Right ventricle myocardium superior (tissue), 1 donor: ENCODE results near the gene SLC25A48. TPM values are rescaled to one million over a fixed set of nuclear protein-coding genes. Genes with fewer than 3 reads are reported as not detected.
"Not testable (repeated sequence)": the region's sequence is repeated elsewhere in the genome, so short reads cannot be mapped to it uniquely, and the experiment has no call there.

Source experiments
- ATAC-seq: fragments of 200-7000 bp; cut with Tn5 transposase; one replicate; pipeline ENCODE4 v1.9.1; 2020; ENCODE audit warnings: mild to moderate bottlenecking; ENCODE audit not compliant: poor library complexity
- DNase-seq: peaks from one replicate; pipeline ENCODE4 v3.0.0-alpha.2; 2020
- intact Hi-C: fragments of 100-400 bp; cut with DNase I; formaldehyde crosslinking; loops from one replicate; pipeline ENCODE4 v1.11.2; 2022
- total RNA-seq: library from RNA; stranded (reverse); fragmentation: NEBNext Ultra II Directional; extraction: Animal tissue kit (Norgen Biotek cat#: 25700); gene quantifications from one replicate; pipeline ENCODE4 v1.2.1, GENCODE V29; 2021
- donor health status: DM: no; HTN: yes; CAD: no; lungs with severe emphysema.

The SLC25A48 gene
- total RNA-seq, 1 donor from 2014 or later: not detected

DNA sequence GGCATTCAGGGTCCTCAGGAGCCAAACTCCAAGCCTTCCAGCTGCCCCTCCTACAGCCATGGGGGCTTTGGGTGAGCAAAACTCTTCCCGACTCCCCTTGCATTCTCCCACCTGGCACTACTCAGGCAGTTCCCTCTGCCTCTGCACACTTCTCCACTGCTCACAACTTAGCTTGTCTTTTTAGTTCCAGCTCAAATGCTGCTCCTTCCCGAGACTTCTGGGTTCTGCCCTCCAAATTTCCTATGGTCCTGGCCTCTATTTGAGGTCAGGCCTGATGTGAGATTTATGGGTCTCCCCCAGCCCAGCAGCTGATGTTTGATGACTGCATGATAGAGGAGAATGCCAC is 5.7 kb upstream of the SLC25A48 start:
- intact Hi-C loops: no loop called here
- ATAC-seq (no peak), DNase-seq (no peak)

DNA sequence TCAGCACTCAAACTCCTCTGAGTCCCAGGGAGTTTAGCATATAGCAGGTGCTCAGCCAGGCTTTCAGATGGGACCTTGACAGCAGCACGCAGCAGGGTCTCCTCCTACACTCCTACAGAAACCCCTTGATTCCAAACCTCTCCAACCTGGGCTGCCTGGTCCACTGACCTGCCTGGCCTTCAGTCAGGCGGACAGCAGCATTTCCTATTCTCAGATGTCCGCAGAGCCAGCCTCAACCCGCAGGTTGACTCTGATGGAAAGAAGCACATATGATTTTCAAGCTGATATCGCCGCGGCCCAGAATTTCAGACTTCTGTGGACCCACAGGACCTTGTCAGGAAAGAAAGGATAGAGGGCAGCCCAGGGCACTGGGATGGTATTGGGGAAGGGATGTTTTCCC is 5.3 kb upstream of the SLC25A48 start:
- no peak for ATAC-seq
- peak; percentile 23 for DNase-seq
- intact Hi-C loops: no loop called here

DNA sequence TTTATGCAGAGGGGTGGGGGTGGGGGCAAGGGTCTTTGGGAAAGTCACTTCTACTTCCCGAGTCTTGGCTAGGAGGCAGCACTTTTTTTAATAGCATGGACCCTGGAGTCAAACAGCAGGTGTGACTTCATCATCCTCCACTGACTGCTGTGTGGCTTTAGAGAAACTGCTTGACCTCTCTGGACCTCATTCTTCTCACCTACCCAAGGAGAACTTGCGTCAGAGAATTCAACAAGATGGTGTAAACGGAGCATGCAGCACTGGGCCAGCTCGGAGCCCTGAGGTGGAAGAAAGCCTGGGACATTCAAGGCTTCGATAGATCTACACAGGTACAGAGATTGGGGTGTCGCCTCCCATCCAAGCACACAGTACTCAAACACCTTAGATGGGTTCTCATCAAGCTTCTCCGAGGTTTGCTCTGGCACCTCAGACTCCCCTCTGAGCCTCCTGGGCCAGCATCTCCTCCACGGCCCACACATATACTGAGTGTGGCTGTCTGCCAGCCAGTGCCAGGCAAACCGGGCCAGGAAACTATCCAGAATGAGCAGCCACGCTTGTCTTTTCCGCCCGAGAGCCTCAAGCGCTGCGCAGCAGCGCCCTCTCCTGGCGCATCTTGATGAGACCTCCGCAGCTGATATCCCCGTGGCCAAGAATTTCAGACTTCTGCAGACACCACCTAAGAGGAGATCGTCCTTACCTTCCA is 4.6 kb upstream of the SLC25A48 start:
- ATAC-seq: peak; percentile 66
- intact Hi-C loops: loop anchor here (5.0 to 10.0 kb wide), 2 partner anchors 263 to 365 kb away; no protein-coding TSS in a partner anchor
- DNase-seq: peak; percentile 78

- DNase-seq (no peak), ATAC-seq (no peak)
- intact Hi-C loops: loop anchor here (5.0 to 10.0 kb wide), 2 partner anchors 263 to 366 kb away; no protein-coding TSS in a partner anchor
Observed at GRCh38 chr5:135830384-135830700, 4.1 kb upstream of the SLC25A48 start.

GRCh38 chr5:135830876-135831275 is 3.6 kb upstream of the SLC25A48 start:
- DNase-seq (no peak), ATAC-seq (no peak)
- intact Hi-C loops: loop anchor here (5.0 to 10.0 kb wide), 2 partner anchors 264 to 366 kb away; no protein-coding TSS in a partner anchor

DNA sequence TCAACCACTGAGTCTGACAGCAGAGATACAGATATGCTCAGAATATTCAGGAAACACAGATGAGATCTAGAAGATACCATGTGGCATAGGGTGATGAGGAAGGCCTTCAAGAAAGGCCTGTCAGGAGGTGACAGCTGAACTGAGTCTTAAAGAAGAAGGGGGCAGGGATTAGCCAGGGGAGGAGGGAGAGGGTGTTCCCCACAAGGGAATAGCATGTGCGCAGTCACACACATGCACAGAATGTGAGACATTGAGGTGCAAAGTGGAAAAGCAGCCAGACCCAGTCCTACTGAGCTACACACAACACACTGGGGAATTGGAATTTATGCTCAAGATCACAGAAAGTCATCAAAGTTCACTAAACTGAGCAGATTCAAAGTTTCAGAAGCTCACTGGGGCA is 3.0 kb upstream of the SLC25A48 start:
- ATAC-seq (no peak), DNase-seq (no peak)
- intact Hi-C loops: loop anchor here (5.0 to 10.0 kb wide), 2 partner anchors 264 to 367 kb away; no protein-coding TSS in a partner anchor

- no peak for ATAC-seq
- peak; percentile 22 for DNase-seq
- intact Hi-C loops: loop anchor here (5.0 to 10.0 kb wide), 2 partner anchors 265 to 367 kb away; no protein-coding TSS in a partner anchor
Observed at GRCh38 chr5:135831851-135832555, 2.5 kb upstream of the SLC25A48 start.

DNA sequence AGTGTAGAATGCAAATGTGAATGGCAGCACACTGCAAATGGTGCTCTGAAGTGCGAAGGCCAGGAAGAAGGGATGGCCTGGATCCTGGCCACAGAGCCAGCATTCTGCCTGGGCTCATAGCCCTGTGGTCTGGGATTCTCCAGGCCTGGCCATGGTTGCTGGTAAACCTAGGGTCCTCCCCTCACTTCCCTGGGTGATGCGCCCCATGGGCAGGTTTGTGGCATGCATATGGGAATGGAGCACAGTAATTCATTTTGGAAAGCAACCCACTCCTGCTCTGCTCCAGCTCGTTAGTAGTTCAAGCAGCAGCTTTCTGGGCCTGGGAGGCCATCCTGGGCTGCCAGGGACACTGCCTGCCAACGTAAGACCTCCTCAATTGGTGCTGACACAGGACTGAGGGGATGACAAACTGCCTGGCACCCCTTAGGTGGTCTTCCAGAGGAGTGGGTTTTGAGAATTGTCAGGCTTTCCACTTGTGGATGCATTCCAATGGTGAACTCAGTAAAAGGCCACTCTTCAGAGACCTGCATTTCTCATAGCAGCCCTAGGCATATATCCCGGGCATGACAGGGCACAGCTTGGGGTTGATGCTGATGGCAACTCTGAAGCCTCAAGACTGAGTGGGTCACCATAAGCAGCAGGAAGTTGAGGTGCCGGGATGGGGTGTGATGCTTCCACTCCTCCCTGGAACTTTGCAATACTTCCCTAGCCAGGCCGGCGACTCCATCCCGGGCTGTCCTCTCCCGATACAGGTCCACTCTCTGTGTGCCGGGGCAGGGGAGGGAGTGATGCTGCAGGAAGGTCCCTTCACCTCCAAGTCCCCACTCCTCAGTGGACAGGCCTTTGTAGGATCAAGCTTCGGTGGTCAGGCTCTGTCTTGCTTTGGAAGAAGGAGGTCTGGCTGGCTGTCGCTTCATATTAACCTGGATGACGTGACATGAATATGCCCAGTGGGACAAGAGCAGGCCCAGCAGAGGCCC is 1.2 kb upstream of the SLC25A48 start:
- no peak for ATAC-seq
- peak; percentile 29 for DNase-seq
- intact Hi-C loops: loop anchor here (5.0 to 10.0 kb wide), 2 partner anchors 266 to 368 kb away; no protein-coding TSS in a partner anchor

GRCh38 chr5:135833961-135834638 is 363 bp upstream of the SLC25A48 start:
- ATAC-seq (no peak), DNase-seq (peak; percentile 11)
- intact Hi-C loops: loop anchor here (5.0 to 10.0 kb wide), 2 partner anchors 267 to 369 kb away; no protein-coding TSS in a partner anchor

GRCh38 chr5:135835766-135836165 is 1.3 kb downstream of the SLC25A48 start:
- intact Hi-C loops: loop anchor here (10.0 kb wide), 1 partner anchor 371 kb away; no protein-coding TSS in a partner anchor
- DNase-seq: no peak
- ATAC-seq: no peak

DNA sequence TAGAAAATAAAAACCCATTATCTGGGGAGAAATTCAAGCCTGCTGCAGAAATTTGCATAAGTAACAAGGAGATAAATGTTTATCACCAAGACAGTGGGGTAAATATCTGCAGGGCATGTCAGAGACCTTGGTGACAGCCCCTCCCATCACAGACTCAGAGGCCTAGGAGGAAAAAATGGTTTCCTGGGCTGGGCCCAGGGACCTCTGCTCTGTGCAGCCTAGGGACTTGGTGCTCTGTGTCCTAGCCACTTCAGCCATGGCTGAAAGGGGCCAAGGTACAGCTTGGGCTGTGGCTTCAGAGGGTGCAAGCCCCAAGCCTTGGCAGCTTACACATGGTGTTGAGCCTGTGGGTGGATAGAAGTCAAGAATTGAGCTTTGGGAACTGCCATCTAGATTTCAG is 3.9 kb downstream of the SLC25A48 start:
- not testable (repeated sequence) for DNase-seq, ATAC-seq
- intact Hi-C loops: loop anchor here (10.0 kb wide), 1 partner anchor 374 kb away; no protein-coding TSS in a partner anchor

- DNase-seq (no peak), ATAC-seq (no peak)
- intact Hi-C loops: loop anchor here (10.0 kb wide), 1 partner anchor 375 kb away; no protein-coding TSS in a partner anchor
Observed at GRCh38 chr5:135839566-135839965, 5.1 kb downstream of the SLC25A48 start.

- no peak for ATAC-seq
- intact Hi-C loops: no loop called here
- DNase-seq: no peak
Observed at GRCh38 chr5:135840959-135841358, 6.5 kb downstream of the SLC25A48 start.

DNA sequence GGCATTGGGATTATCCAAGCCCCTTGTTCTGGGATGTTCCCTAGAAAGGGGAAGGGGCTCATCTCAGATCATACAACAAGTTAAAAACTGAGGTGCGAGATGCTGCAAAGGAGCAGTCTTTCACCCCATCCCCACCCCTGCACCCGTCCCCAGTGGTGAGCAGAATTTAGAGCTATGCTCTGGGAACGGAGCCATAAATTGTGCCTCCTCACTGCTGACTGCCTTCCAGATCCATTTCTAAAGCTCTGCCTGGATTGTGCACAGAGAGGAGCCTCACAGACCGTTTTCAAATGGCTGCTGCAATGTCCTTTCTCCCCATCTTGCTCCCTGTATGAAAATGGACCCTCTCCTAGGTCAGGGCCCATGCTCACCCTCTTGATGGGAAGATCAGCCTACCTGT is 8.3 kb downstream of the SLC25A48 start:
- ATAC-seq: peak; percentile 78
- intact Hi-C loops: no loop called here

DNA sequence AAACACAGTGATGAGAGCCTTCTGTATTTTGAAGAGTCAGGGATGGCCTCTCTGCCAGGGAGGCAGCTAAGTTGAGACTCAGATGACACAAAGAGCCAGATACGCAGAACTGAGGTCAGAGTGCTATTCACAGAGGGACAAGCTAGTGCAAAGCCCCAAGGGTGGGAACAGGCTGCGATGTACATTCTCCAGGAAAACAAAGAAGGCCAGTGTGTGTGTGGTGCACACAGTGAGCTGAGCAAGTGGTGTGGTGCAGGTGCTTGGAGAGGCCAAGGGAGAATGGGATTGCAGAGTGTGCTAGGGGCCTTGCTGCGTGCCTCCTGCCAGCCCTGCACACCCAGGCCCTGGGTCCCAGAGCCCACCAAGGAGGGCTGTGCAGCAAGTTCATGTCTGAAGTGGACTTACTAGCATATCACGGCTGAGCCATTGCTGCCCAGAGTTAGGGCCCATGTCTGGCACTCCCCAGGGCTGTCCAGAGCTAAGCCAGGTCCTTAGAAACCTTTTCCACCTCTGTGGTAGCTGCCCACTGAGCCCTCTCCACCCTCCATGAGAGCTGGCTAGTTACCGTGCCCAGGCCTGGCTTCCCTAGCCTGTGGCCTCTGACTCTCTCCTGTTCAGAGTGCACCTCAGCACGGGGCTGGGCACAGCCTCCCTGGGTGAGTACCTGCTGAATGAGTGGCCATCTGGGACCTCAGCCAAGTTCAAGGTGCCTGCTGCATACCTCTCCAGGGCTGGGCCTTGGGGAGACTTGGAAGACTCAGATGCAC is 9.3 kb downstream of the SLC25A48 start:
- intact Hi-C loops: no loop called here
- ATAC-seq (peak; percentile 15), DNase-seq (no peak)

More for the DNA sequence above, 8.3 kb downstream of the SLC25A48 start:
- no peak for DNase-seq

DNA sequence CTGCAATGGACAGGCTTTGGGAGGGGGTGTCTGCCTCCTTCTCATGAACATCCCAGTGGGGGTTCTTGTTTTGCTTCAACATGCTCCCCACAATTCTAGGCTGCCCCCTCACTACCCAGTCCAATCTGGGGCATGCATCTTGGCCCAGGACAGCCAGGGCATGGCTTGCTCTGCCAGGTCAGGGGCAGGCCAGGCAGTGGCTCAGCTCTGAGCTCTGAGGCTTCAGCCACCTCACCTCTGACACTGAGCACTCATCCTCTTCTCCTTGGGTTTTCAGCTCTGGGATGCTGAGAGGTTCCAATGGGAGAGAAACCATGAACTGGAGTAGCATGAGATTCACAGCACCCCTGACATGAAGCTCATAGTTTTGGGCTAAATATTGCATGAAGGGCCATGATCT is 11.8 kb downstream of the SLC25A48 start:
- intact Hi-C loops: no loop called here
- DNase-seq: no peak
- no peak for ATAC-seq

- DNase-seq (no peak), ATAC-seq (no peak)
- intact Hi-C loops: no loop called here
Observed at GRCh38 chr5:135847976-135848375, 13.5 kb downstream of the SLC25A48 start.
